ENCODE results near the gene ANTKMT.

- TF ChIP-seq POLR2A (IDR thresholded peaks at IDR 0.05; ENCODE audit: low read depth, low read length), result no peak
- TF ChIP-seq CHD1 (IDR thresholded peaks at IDR 0.05; ENCODE audit: low read depth, low read length), result no peak
- no peak for TF ChIP-seq CTCF (conservative IDR thresholded peaks at IDR 0.05; ENCODE audit: low read depth, low read length)
- TF ChIP-seq RCOR1 (IDR thresholded peaks at IDR 0.05; ENCODE audit: insufficient replicate concordance, low read length), result no peak
- TF ChIP-seq MXI1 (IDR thresholded peaks at IDR 0.05; ENCODE audit: borderline replicate concordance, low read depth, low read length), result no peak
- TF ChIP-seq RFX5 (IDR thresholded peaks at IDR 0.05; ENCODE audit: low read depth, low read length), result no peak
- no peak for TF ChIP-seq SMC3 (IDR thresholded peaks at IDR 0.05; ENCODE audit: low read depth, low read length)
- TF ChIP-seq, protein P1, sequence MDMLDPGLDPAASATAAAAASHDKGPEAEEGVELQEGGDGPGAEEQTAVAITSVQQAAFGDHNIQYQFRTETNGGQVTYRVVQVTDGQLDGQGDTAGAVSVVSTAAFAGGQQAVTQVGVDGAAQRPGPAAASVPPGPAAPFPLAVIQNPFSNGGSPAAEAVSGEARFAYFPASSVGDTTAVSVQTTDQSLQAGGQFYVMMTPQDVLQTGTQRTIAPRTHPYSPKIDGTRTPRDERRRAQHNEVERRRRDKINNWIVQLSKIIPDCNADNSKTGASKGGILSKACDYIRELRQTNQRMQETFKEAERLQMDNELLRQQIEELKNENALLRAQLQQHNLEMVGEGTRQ (IDR thresholded peaks at IDR 0.05; ENCODE audit: low read depth, low read length), result no peak
- no peak for TF ChIP-seq CEBPB (IDR thresholded peaks at IDR 0.05; ENCODE audit: low read depth, low read length)
- no peak for TF ChIP-seq FOS (IDR thresholded peaks at IDR 0.05; ENCODE audit: low read depth, low read length)
- no peak for TF ChIP-seq MAFK (IDR thresholded peaks at IDR 0.05; ENCODE audit: low read depth, low read length)
- no peak for TF ChIP-seq NFE2L2 (IDR thresholded peaks at IDR 0.05; ENCODE audit: low read depth, low read length)
- TF ChIP-seq BHLHE40 (IDR thresholded peaks at IDR 0.05; ENCODE audit: low read depth, low read length), result no peak
Observed at GRCh38 chr16:673399-673991, 47.5 kb upstream of the ANTKMT start.

Measured in IMR-90 (cell line).